ENCODE data around the gene DIAPH1. TPM values are rescaled to one million over a fixed set of nuclear protein-coding genes. Genes with fewer than 3 reads are reported as not detected.

DIAPH1 gene
- total RNA-seq, 1 experiment from 2014 or later, result 142 TPM

DNA sequence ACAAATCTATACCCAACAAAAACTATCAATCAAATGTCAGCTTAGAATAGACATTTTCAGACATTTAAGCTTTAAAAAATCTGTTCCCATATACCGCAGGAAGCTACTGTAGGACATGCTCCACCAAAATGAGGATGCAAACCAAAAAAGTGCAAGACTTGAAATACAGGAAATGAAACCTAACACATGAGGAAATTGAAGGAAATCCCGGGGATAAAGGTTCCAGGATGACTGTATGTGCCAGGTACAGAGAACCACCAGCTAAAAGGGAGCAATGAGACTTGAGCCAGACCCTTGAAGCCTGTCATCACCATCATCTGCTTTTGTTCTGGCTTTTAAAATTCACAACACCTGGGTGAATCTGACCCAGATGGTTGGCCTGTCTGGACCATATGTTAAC, 21.4 kb downstream of the DIAPH1 start:
- TF ChIP-seq EZH2 (IDR thresholded peaks at IDR 0.05) (no peak), CEBPB (IDR thresholded peaks at IDR 0.05; ENCODE audit: low read depth) (no peak), SIN3A (IDR thresholded peaks at IDR 0.05; ENCODE audit: low read depth) (no peak), TCF7L2 (IDR thresholded peaks at IDR 0.05; ENCODE audit: borderline replicate concordance, extremely low read depth, insufficient read depth, insufficient read length) (no peak), SP1 (IDR thresholded peaks at IDR 0.05; ENCODE audit: low read depth) (no peak), YY1 (IDR thresholded peaks at IDR 0.05; ENCODE audit: extremely low read depth, insufficient replicate concordance, low read depth, low read length) (no peak), ELF1 (IDR thresholded peaks at IDR 0.05; ENCODE audit: borderline replicate concordance, low read depth) (no peak), ZFX (IDR thresholded peaks at IDR 0.05) (no peak), SRF (IDR thresholded peaks at IDR 0.05; ENCODE audit: low read depth) (no peak), POLR2AphosphoS5 (IDR thresholded peaks at IDR 0.05; ENCODE audit: low read depth, low read length) (no peak), JUND (IDR thresholded peaks at IDR 0.05) (no peak), CBX3 (IDR thresholded peaks at IDR 0.05; ENCODE audit: low read depth) (no peak), FOSL1 (IDR thresholded peaks at IDR 0.05; ENCODE audit: low read depth) (no peak), RAD21 (IDR thresholded peaks at IDR 0.05; ENCODE audit: low read depth) (no peak), EZH2phosphoT487 (IDR thresholded peaks at IDR 0.05; ENCODE audit: borderline replicate concordance) (no peak)
- TF ChIP-seq, protein P1, sequence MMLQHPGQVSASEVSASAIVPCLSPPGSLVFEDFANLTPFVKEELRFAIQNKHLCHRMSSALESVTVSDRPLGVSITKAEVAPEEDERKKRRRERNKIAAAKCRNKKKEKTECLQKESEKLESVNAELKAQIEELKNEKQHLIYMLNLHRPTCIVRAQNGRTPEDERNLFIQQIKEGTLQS (IDR thresholded peaks at IDR 0.05), result no peak
- TF ChIP-seq, protein P2, sequence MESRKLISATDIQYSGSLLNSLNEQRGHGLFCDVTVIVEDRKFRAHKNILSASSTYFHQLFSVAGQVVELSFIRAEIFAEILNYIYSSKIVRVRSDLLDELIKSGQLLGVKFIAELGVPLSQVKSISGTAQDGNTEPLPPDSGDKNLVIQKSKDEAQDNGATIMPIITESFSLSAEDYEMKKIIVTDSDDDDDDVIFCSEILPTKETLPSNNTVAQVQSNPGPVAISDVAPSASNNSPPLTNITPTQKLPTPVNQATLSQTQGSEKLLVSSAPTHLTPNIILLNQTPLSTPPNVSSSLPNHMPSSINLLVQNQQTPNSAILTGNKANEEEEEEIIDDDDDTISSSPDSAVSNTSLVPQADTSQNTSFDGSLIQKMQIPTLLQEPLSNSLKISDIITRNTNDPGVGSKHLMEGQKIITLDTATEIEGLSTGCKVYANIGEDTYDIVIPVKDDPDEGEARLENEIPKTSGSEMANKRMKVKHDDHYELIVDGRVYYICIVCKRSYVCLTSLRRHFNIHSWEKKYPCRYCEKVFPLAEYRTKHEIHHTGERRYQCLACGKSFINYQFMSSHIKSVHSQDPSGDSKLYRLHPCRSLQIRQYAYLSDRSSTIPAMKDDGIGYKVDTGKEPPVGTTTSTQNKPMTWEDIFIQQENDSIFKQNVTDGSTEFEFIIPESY (IDR thresholded peaks at IDR 0.05; ENCODE audit: extremely low read depth, insufficient replicate concordance, low read length), result no peak
- TF ChIP-seq, protein P3, sequence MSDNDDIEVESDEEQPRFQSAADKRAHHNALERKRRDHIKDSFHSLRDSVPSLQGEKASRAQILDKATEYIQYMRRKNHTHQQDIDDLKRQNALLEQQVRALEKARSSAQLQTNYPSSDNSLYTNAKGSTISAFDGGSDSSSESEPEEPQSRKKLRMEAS (IDR thresholded peaks at IDR 0.05), result no peak
- TF ChIP-seq, protein P4, sequence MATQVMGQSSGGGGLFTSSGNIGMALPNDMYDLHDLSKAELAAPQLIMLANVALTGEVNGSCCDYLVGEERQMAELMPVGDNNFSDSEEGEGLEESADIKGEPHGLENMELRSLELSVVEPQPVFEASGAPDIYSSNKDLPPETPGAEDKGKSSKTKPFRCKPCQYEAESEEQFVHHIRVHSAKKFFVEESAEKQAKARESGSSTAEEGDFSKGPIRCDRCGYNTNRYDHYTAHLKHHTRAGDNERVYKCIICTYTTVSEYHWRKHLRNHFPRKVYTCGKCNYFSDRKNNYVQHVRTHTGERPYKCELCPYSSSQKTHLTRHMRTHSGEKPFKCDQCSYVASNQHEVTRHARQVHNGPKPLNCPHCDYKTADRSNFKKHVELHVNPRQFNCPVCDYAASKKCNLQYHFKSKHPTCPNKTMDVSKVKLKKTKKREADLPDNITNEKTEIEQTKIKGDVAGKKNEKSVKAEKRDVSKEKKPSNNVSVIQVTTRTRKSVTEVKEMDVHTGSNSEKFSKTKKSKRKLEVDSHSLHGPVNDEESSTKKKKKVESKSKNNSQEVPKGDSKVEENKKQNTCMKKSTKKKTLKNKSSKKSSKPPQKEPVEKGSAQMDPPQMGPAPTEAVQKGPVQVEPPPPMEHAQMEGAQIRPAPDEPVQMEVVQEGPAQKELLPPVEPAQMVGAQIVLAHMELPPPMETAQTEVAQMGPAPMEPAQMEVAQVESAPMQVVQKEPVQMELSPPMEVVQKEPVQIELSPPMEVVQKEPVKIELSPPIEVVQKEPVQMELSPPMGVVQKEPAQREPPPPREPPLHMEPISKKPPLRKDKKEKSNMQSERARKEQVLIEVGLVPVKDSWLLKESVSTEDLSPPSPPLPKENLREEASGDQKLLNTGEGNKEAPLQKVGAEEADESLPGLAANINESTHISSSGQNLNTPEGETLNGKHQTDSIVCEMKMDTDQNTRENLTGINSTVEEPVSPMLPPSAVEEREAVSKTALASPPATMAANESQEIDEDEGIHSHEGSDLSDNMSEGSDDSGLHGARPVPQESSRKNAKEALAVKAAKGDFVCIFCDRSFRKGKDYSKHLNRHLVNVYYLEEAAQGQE (IDR thresholded peaks at IDR 0.05; ENCODE audit: low read depth), result no peak
- H4K20me1 ChIP-seq (ENCODE audit: insufficient read depth), result peaks cover 17% of the 10 kb centered on the region; the same call in 1 of the 2 replicates
- no peaks in the 10 kb centered on the region for H3K36me3 ChIP-seq (ENCODE audit: control insufficient read depth in 1 of 2, insufficient read depth in 2 of 2, low read length in 2 of 2)
- H3K9me2 ChIP-seq (ENCODE audit: insufficient read depth), result no peaks in the 10 kb centered on the region
- no peak overlapping the region for H3K27ac ChIP-seq (ENCODE audit: low read depth, low read length)
- ChIA-PET RAD21 (ENCODE audit: low non-redundant PET in 1 of 2, low total read pairs in 2 of 2, uncharacterized antibody in 2 of 2, unreplicated experiment in 2 of 2) (no interaction called here), CTCF (interaction anchor here (1.3 to 2.7 kb wide), 2 partner anchors 22 to 34 kb away, joined by 3 to 16 read pairs; partner anchors contain the start of gene DIAPH1), POLR2A (no interaction called here)
- DNase-seq (ENCODE audit: low read depth, low spot score) (no peak), ATAC-seq (no peak)
- 0 out of 4 replicates have a peak, but pooled peaks cover 0 to 5% of the 10 kb centered on the region in 2 experiments for H3K4me1 ChIP-seq (ENCODE audit: control insufficient read depth in 1 of 2, insufficient read depth in 2 of 2, low read length in 2 of 2)
- no peaks in the 10 kb centered on the region for H3K9me3 ChIP-seq (ENCODE audit: control insufficient read depth in 1 of 2, insufficient read depth in 1 of 2, low read depth in 1 of 2, low read length in 2 of 2)
- H3K27me3 ChIP-seq (ENCODE audit: insufficient read depth, low read length), result no peaks in the 10 kb centered on the region
- peaks cover 97% of the 10 kb centered on the region for H3K79me2 ChIP-seq (ENCODE audit: insufficient read depth, low read length)
- no peak overlapping the region for H3K9ac ChIP-seq (ENCODE audit: low read length)
- intact Hi-C loops (cut with micrococcal nuclease), result no loop called here
- BruUV-seq (replicated peaks), result no TSS peak
- no peak overlapping the region for H2AFZ ChIP-seq (ENCODE audit: low read depth, low read length, poor library complexity, severe bottlenecking)
- no peak overlapping the region for H3K4me2 ChIP-seq (ENCODE audit: low read length)
- H3K4me3 ChIP-seq (replicated peaks in 1 of 2; ENCODE audit: low read depth in 1 of 2, low read length in 2 of 2), result no peak overlapping the region

Data from HCT116 (cell line).